ENCODE results near the gene SKIC8.

SKIC8 gene

DNA sequence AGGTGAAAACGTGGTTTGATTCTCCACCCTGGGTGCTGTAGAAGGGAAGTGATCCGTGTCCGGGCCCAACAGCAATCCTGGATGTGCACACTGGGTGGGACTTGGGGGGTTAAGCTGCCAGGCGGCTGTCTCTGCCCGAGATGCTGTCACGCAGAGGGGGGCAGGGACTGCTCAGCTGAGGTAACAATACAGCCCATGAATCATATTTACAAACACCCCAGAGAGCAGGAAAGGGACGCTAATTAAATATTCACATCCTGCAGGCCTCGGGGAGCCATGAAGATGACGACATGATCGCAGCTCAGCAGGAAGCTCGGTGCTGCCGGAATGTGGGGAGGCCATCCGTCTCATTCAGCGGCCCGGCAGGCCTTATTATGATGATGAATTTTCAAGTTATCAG lies 22.8 kb upstream of the SKIC8 start:
- no peak for DNase-seq (ENCODE audit: low read depth in 4 of 4, low spot score in 1 of 4)

DNA sequence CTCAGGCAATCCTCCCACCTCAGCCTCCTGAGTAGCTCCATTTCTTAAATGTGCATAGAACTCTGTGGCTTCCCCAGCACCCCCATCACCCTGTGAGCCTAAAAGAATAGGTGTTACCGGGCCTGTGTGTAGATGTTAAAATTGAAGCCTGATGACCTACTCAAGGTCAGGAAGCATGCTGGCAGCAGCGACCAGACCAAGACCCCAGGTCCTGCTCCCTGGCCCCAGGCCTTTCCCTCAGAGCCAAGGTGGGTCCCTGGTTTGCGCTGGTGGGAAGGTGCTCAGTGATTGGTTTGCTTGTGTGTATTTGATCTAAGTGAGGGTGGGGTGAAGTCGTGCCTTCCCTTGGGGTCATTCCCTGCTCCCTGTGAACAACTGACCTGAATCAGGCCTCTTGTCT lies 22.4 kb upstream of the SKIC8 start:
- DNase-seq (ENCODE audit: low read depth in 4 of 4, low spot score in 1 of 4) = no peak

DNA sequence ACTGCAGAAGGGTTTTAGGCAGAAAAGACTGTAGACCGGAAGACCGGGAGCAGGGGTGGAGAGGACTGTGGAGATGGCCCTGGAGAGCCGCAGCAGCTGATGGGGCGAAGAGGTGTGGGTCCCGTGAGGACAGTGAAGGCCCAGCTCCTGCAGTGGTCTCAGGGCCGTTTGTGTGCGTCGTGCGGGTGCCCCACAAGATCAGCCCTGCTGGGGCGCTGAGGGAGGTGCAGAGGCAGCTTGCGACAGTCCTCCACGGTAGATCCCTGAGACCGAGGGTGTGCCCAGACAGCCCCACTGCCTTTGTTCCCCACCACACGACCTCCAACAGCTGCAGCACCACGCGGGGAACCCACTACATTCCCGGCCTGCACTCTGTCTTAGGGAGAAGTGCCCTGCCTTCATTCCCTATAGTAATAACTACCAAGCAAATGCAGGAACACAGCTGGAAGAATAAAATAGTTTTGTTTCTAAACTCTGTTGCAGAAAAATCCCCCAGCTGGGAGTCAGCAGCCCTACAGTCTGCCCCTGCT lies 21.7 kb upstream of the SKIC8 start:
- DNase-seq (ENCODE audit: low read depth in 4 of 4, low spot score in 1 of 4) = no peak

DNA sequence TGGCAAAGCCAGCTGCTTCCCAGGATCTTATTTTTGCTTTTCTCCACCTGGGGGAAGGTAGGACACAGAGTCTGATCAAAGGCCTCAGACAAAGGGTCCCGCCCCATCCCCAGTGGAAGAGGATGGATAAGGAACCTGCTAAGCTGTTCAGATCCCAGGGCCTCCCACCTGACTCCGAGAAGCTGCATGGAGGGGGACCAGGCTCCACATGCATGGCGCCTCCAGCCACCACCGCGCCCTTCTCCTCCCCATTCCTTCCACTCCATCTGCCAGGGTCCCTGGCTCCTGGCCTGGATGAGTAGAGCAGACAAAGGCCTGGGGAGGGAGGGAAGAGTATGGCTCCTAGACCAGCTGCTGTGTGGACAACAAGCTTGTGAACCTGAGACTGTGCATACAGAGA lies 20.8 kb upstream of the SKIC8 start:
- no peak for DNase-seq (ENCODE audit: low read depth in 4 of 4, low spot score in 1 of 4)

DNA sequence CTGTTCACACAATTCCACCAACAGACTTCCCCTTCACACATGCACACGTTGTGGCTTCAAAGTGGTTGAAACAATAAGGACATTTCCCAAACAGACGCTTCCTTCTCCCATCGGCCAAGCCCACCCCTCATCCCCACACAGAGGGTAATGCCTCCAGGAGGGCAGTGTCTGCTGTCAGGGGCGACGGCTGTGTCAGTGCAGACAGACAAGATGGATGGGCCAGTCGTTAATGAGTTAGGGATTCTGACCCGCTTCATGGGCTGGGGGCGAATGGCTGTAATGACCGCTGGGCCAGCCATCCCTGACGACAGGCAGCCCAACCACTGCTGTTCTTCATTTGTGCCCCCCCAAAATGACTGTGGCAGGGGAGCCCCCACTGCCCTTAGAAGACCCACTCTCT lies 20.2 kb upstream of the SKIC8 start:
- DNase-seq (ENCODE audit: low read depth in 4 of 4, low spot score in 1 of 4) = no peak

DNA sequence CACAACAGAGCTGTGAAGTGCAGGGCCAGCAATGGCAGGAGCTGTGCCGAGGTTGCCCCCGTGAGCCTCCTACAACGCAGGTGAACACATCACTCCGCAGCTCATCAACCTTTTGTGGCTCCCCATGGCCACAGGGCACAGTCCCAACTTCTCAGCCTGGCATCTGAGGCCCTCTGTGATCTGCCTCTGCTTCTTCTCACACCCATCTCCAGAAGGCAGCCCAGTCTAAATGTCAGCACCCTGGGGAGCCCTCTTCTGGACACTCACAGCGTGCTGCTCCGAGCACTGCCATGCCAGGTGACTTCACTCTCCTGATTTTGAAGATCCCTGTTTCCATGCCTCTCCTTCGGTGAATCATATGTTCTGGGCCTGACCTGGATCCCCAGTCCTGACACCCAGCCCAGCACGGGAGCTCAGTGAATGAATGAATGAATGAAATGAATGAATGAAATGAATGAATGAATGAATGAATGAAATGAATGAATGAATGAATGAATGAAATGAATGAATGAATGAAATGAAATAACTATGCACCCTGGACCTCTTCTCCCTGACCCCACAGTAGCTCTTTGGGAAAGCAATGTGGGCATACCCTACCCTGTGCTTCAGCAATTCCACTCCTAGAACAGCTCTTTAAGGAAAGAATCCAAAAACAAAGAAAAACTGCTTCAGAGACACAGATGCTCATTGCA lies 17.9 kb upstream of the SKIC8 start:
- no peak for DNase-seq (ENCODE audit: low read depth in 4 of 4, low spot score in 1 of 4)

DNA sequence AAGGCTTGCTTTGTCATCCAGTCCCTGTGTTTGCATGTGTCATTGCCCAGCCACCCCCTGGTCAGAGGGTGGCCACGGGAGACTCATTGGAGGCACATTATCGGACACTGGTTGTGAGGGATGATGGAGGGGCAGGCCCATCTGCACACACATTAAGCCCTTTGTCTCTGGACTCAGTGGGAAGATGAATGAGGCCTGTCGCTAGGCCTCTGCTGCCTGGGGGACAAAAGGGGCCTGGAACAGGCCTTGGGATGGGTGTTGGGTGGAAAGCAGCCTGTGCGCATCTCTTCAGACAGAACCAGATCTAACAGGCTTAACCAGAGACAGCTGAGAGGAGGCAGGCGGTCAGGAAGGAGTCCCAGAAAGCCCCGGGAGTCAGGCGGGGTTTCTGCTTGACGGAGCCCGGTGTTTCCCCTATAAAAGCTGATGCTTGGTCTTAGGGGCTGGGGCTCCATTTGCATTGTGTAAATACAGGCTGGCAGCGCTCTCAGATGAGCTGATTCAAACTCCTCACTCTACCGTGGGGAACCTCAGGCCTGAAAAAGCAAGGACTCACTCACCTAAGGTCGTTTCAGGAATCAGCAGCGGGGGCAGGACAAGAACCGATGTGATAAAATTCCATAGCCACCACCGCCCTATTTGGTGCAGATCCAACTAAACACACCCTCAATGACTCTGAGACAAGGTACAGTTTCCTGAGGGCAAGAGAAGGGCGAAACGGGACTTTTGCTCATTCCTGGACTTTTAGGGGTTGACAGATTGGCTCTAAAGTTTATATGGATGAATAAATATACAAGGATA lies 17.1 kb upstream of the SKIC8 start:
- no peak for DNase-seq (ENCODE audit: low read depth in 4 of 4, low spot score in 1 of 4)

DNA sequence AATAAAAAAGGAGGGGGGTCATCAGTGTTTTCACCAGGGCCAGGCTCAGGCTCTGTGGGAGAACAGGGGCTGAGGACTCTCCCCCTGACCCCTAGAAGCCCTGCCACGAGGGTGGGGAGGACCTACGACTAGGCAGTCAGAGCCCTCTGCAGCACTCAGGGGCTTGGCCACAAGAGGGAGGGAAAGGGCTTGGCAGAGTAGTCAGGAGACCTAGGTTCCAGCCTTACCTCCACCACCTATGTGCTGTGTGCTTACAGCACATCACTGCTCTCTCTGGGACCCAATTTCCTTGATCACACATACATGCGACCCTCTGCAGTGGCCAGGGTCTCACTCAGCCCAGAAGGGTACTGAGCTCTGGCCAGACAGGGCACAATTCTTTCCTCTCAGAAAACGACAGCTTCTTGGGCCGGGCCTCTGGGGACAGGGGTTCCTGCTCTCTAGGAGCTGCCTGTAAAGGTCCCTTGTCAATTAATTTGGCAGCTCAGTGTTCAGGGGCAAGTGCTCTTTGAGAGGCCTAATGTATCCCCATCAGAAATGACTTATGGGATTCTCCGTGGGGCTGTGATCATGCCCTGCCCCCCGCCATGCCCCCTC lies 16.4 kb upstream of the SKIC8 start:
- no peak for DNase-seq (ENCODE audit: low read depth in 4 of 4, low spot score in 1 of 4)

DNA sequence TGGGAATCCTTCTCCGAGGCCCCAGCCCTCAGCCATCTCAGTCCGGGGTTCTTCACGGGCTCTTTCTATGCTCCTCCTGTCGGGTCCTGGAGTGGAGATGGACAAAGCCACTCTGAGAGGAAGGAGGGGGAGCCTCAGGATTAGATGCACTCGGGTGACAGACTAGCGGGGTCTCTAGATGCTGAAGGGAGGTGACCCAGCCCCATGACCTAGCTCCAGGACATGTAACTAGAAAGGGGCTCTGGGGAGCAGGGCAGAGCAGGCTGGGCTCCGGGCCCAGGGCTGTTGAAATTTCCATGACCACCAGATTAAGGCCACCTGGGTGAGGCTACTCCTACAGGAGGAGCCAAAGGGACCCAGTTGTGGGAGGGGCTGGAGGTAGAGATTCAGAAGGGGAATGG lies 14.8 kb upstream of the SKIC8 start:
- DNase-seq (ENCODE audit: low read depth in 4 of 4, low spot score in 1 of 4) = no peak

DNA sequence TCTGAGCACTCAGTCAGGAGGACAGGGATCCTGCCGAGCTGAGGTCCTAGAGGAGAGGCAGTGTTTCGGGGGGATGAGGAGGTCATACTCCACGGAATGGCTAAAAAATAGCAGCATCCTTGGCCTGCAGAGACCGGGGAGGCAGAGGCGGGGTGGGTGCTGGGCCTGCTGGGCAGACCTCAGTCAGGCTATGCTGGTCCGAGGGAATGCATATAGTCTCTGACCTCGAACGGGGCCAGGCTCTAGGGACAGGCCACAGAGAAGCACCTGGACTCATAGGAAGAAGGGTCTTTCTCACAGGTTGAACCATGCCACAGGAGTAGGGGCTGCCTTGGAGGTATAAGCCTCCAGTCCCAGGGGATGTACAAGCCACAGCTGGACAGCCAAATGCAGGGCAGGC lies 14.0 kb upstream of the SKIC8 start:
- no peak for DNase-seq (ENCODE audit: low read depth in 4 of 4, low spot score in 1 of 4)

DNA sequence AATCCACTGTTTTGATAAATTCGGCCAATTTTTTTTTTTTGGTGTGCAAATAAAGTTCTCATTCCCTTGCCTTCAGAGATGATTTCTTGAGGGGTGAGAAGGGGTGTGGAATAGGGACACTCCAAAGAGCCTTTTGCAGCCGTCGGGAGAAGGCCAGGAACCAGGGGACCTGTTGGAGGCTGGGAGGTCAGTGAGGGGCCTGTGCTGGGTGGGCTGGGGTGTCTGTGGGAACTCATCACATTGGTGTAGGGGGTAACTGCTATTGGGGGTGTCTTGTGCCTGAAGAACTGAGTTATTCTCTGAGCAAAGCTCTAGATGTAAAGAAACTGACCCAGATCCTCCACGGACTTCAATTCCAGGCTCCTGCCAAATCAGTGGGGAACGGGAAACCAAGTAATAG lies 13.5 kb upstream of the SKIC8 start:
- DNase-seq (ENCODE audit: low read depth in 4 of 4, low spot score in 1 of 4) = no peak

DNA sequence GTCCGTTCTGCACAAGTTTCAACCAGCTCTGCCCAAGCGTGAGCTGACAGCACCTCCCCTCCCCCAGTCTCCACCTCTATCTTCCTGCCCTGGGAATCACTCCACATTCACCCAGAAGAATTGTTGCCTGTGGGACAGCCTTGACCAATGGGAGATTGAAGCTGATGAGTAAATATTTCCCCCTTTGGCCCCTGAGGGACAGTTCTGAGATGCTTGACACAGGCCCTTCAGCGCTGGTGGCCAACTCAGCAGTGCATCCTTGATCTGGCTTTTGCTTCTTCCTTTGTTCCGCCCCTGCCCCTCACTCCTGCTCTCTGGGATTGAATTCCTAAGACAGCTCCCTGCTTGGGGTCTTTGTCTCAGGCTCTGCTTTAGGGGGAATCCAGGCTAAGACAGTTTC lies 13.1 kb upstream of the SKIC8 start:
- DNase-seq (ENCODE audit: low read depth in 4 of 4, low spot score in 1 of 4) = no peak

DNA sequence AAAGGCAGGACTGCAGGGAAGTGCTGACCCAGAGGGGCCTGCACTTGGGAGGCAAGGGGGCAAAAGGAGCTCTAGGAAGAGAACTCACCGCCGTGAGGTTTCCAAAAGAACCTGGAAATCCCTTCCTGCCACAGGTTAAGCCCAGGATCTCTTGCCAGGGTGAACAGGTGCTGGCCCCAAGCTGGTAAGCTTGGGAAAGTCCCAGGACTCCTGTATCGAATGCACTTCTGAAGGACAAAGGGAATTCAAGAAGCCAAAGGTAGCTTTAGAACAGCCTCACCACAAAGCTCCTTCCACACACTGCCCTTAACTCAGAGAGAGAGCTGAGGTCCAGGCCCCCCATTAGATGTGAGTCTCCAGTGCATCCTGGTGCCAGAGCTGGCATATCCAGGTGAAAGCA lies 11.9 kb upstream of the SKIC8 start:
- DNase-seq (ENCODE audit: low read depth in 4 of 4, low spot score in 1 of 4) = no peak

DNA sequence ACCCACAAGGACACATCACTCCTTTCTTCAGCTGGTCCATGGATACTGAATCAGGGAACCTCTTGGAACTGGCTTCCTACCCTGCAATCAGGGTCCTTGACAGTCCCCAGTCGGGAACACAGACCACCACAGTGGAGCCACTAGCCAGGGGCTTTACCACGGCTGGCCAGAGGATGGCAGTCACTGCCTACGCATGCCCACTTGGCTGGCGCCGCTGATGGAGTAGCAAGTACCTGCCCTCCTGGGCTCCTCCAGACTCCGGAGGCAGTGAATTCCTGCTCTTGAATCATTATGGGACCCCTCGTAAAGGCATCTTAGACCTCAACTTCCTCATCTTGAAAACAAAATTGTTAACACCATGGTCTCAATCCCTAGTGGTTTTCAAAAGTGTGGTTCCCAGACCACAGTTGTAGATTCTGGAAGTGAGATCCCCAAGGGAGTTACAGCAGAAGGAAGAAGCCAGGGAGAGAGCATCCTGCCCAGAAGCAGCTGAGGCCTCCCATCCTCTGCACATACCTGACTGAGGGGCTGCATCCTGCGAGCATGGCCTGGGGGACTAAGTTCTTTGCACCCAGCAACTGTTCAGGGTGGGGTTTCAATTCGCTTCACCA lies 9.1 kb upstream of the SKIC8 start:
- DNase-seq (ENCODE audit: low read depth in 4 of 4, low spot score in 1 of 4) = peak in 2 of 4 experiments; percentile 7 to 43

DNA sequence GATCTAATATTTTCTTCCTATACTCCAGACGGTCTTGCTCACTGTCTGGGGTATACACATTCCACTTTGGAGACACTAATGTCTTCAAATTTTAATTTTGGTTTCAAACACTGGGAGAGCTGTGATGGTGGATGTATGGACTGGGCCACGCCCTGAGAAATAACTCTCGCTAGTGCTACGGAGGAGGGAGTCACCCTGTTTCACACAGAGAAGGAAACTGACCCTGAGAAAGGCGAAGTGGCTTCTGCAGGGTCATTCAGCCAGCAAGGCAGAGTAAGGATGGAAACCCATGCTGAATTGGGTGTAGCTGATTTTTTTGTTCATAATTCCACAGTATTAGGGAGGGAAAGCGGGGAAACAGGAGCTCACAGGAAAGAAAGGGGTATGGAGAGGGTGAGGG lies 8.6 kb upstream of the SKIC8 start:
- no peak for DNase-seq (ENCODE audit: low read depth in 4 of 4, low spot score in 1 of 4)

DNA sequence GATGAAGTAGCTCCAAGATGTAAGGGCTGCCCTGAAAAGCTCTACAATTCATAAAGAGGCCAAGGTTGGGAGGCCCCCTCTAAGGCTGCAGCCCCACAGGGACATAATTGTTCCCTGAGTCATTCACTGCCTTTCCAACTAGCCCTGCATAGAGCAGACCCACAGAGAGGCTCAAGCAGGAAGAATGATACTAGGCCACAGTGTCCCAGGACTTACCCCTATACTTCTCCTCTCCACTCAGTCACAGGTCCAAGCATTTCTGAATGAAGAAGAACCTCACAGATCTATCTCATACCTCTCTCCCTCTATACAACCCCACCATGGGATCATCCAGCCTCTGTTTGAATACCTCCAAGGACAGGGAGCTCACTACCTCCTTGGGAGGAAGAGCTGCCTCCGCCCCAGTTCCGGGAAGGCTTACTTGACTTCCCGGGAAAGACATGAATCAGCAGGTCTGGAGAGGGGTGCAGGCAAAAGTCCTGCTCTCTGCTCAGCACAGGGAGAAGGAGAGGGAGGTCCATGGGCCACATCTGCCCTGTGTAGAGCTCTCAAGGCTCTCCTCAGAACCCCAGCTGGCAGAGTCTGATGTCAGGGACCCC lies 6.9 kb upstream of the SKIC8 start:
- DNase-seq (ENCODE audit: low read depth in 4 of 4, low spot score in 1 of 4) = no peak

DNA sequence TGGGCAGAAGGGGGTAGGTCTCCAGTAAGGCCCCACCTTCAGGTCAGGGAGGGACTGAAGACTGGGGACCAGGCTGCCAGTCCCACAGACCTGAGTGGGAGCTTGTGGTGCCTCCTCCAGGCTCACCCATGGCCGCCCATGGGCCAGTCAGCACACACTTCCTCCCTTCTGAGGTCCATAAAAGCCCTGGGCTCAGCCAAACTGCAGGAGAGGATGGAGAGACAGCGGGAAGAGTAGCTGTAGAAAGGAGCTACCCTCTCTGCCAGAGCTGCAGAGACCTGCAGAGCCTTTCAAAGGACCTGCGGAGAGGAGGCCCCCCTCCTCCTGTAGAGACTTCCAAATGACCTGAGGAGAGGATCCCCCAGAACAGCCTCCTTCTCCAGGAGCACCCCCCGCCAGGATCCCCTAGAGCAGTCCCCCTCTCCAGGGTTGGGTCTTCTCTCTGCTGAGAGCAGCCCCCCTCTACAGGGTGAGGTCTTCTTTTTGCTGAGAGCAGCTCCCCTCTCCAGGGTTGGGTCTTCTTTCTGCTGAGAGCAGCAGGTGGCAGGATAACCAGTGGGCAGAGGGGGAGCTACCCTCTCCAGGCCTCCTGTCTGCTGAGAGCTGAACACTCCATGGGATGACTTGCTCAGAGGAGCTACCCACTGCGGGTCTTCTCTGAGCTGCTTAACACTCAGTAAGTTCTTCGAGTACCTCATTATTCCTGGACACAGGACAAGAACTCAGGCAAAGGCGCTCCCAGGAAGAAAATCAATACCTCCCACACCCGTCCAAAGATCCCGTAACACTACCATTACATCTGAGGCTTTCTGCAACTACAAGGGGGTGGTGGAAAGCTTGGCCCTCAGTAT lies 5.0 kb upstream of the SKIC8 start:
- DNase-seq (ENCODE audit: low read depth in 4 of 4, low spot score in 1 of 4) = no peak

DNA sequence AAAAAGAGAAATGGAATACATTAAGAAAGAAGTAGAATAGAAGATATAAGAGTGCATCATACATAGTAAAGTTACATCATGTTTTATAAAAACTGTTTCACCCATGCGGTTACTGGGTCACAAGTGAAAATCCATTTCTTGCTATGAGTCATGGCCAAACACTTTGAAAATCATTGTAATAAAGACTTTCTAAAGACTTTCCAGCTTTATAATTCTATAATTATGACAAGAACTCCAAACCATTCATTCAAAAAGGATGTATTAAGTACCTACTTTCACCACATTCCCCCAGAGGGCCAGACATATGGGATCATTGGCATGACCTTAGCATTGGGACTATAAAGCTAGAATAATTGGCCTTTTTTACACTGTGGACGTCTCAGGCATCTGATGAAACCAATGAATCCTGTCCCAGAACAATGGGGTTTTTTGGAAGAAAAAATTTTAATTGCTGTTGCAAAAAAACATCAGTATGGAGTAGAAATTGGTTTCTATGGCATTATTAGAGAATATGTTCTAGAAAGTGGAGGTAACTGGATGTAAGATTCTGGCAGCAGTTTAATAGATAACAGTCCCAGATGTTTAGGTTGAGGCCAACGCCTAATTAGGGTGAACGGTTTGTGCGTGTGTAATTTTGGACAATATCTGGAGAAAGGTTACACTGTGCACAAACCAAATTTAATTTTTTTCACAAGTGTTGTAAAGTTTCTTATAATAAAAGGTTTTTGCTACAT lies 3.3 kb upstream of the SKIC8 start:
- DNase-seq (ENCODE audit: low read depth in 4 of 4, low spot score in 1 of 4) = no peak

DNA sequence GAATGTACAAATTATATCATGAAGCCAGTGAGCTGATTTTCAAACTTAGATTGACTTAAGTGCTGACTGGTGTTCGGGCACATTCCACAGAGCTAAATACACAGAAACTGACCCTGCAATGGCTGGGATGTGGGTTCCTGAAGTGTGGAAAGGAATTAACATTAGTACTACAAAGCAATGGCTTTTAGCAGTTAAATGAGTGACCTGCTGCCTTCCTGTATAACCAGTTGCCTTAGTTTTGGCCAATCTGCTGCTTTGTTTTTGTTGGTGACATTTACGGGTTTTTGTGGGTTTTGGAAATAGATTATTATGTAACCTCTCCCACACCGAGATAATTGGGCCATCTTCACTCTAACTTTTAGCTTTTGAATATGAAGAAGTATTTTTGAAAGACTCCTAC lies 2.4 kb upstream of the SKIC8 start:
- no peak for DNase-seq (ENCODE audit: low read depth in 4 of 4, low spot score in 1 of 4)

DNA sequence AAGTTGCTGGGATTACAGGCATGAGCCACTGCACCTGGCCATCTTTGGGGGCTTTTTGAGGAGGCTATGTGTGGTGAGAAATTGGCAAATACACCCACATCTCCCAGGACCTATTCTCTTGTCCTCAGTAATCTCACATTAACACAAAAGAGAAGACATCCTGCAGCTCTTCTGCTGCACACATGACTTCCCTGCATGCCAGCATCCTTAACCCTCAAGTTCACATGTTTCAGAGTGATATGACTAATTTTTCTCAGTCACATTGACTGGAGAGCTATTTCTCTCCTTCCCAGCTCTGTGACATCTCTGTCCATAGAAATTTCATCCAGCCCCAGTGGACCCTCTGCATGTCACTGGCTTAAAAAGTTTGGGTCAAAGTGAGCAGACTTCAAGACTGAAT lies 1.9 kb upstream of the SKIC8 start:
- no peak for DNase-seq (ENCODE audit: low read depth in 4 of 4, low spot score in 1 of 4)
